Sigmoid colon (tissue), 4 donors: ENCODE measurements around the gene CNTNAP1.

Source experiments
- EP300 ChIP-seq, 4 donors: sonication (generic); formaldehyde crosslinking; IDR thresholded peaks; one replicate each; pipeline ENCODE4 v1.6.1; 2017; ENCODE audit warnings: antibody characterized with exemption in 4 of 4
- POLR2A ChIP-seq, 2 donors: fragments of 450-650 bp; IDR thresholded peaks; one replicate each; pipeline ENCODE4 v1.6.1; 2016; ENCODE audit warnings: antibody characterized with exemption in 2 of 2, mild to moderate bottlenecking in 2 of 2, moderate library complexity in 2 of 2
- POLR2AphosphoS5 ChIP-seq, 4 donors: sonication (generic); formaldehyde crosslinking; IDR thresholded peaks; one replicate each; pipeline ENCODE4 v1.6.1; 2017; ENCODE audit warnings: antibody characterized with exemption in 4 of 4
- TF ChIP-seq, protein P1 (sequence below), 4 experiments: fragments of 450-650 bp in 3 of 4; fragments of 200-600 bp in 1 of 4; IDR thresholded peaks; one replicate each; pipeline ENCODE4 v1.5.1; 2016 to 2019; ENCODE audit warnings: antibody characterized with exemption in 4 of 4, mild to moderate bottlenecking in 3 of 4, moderate library complexity in 2 of 4

DNA sequence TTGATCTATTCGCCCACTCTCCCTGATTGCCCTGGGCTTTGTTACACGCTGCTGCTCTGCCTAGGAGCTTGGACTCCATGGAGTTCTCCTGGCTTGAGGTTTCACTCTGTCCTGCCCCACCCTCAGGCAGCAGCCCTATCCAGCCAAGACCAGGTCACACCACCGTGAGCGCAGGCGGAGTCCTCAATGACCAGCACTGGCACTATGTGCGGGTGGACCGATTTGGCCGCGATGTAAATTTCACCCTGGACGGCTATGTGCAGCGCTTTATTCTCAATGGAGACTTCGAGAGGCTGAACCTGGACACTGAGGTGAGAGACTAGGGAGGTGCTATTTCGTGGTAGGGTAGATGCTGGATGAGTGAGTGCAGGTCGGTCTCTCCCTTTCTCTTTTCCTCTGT lies 3.5 kb downstream of the CNTNAP1 start:
- TF ChIP-seq EP300 (IDR thresholded peaks at IDR 0.05), result no peak
- no peak for TF ChIP-seq POLR2AphosphoS5 (IDR thresholded peaks at IDR 0.05)
- TF ChIP-seq POLR2A (IDR thresholded peaks at IDR 0.05), result no peak
- TF ChIP-seq, protein P1, sequence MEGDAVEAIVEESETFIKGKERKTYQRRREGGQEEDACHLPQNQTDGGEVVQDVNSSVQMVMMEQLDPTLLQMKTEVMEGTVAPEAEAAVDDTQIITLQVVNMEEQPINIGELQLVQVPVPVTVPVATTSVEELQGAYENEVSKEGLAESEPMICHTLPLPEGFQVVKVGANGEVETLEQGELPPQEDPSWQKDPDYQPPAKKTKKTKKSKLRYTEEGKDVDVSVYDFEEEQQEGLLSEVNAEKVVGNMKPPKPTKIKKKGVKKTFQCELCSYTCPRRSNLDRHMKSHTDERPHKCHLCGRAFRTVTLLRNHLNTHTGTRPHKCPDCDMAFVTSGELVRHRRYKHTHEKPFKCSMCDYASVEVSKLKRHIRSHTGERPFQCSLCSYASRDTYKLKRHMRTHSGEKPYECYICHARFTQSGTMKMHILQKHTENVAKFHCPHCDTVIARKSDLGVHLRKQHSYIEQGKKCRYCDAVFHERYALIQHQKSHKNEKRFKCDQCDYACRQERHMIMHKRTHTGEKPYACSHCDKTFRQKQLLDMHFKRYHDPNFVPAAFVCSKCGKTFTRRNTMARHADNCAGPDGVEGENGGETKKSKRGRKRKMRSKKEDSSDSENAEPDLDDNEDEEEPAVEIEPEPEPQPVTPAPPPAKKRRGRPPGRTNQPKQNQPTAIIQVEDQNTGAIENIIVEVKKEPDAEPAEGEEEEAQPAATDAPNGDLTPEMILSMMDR (IDR thresholded peaks at IDR 0.05), result no peak
